ENCODE results near the gene PDE10A. TPM values are rescaled to one million over a fixed set of nuclear protein-coding genes. Genes with fewer than 3 reads are reported as not detected.
A peak's percentile ranks its signal among the peaks of the same experiment; 100 is the strongest.

Gene PDE10A
- total RNA-seq, 1 donor from 2014 or later, result 0.79 TPM

- DNase-seq (ENCODE audit: low read depth), result no peak
- Histone ChIP-seq H3K27me3 (ENCODE audit: control insufficient read depth, insufficient read depth, low read length) (no peaks in the 10 kb centered on the region), H3K36me3 (ENCODE audit: control insufficient read depth, insufficient read depth, low read length) (no peaks in the 10 kb centered on the region), H3K4me3 (ENCODE audit: low read depth, low read length) (no peak overlapping the region)
- FAIRE-seq, result no peak
- no peak for TF ChIP-seq CTCF (IDR thresholded peaks at IDR 0.05; ENCODE audit: insufficient read depth, low read length, severe bottlenecking)
These were observed 175.7 kb downstream of the PDE10A start for GRCh38 chr6:165487347-165487746.

- no peaks in the 10 kb centered on the region for H3K36me3 ChIP-seq (ENCODE audit: control insufficient read depth, insufficient read depth, low read length)
- peak; percentile 73 for FAIRE-seq
- DNase-seq (ENCODE audit: low read depth), result no peak
- no peaks in the 10 kb centered on the region for H3K27me3 ChIP-seq (ENCODE audit: control insufficient read depth, insufficient read depth, low read length)
- H3K4me3 ChIP-seq (ENCODE audit: low read depth, low read length), result no peak overlapping the region
- TF ChIP-seq CTCF (IDR thresholded peaks at IDR 0.05; ENCODE audit: insufficient read depth, low read length, severe bottlenecking), result no peak
These were observed 176.6 kb downstream of the PDE10A start for GRCh38 chr6:165486183-165487137.

GRCh38 chr6:165484178-165484889 is 178.7 kb downstream of the PDE10A start:
- no peak for TF ChIP-seq CTCF (IDR thresholded peaks at IDR 0.05; ENCODE audit: insufficient read depth, low read length, severe bottlenecking)
- DNase-seq (ENCODE audit: low read depth) (no peak), FAIRE-seq (no peak)
- Histone ChIP-seq H3K36me3 (ENCODE audit: control insufficient read depth, insufficient read depth, low read length) (no peaks in the 10 kb centered on the region), H3K4me3 (ENCODE audit: low read depth, low read length) (no peak overlapping the region), H3K27me3 (ENCODE audit: control insufficient read depth, insufficient read depth, low read length) (no peaks in the 10 kb centered on the region)

- no peaks in the 10 kb centered on the region for H3K36me3 ChIP-seq (ENCODE audit: control insufficient read depth, insufficient read depth, low read length)
- no peaks in the 10 kb centered on the region for H3K27me3 ChIP-seq (ENCODE audit: control insufficient read depth, insufficient read depth, low read length)
- no peak overlapping the region for H3K4me3 ChIP-seq (ENCODE audit: low read depth, low read length)
- no peak for DNase-seq (ENCODE audit: low read depth)
- no peak for TF ChIP-seq CTCF (IDR thresholded peaks at IDR 0.05; ENCODE audit: insufficient read depth, low read length, severe bottlenecking)
- no peak for FAIRE-seq
These were observed 181.1 kb downstream of the PDE10A start for GRCh38 chr6:165481921-165482320.

GRCh38 chr6:165480916-165481315 is 182.1 kb downstream of the PDE10A start:
- DNase-seq (ENCODE audit: low read depth) (no peak), FAIRE-seq (no peak)
- H3K27me3 ChIP-seq (ENCODE audit: control insufficient read depth, insufficient read depth, low read length), result no peaks in the 10 kb centered on the region
- TF ChIP-seq CTCF (IDR thresholded peaks at IDR 0.05; ENCODE audit: insufficient read depth, low read length, severe bottlenecking), result no peak
- no peak overlapping the region for H3K4me3 ChIP-seq (ENCODE audit: low read depth, low read length)
- no peaks in the 10 kb centered on the region for H3K36me3 ChIP-seq (ENCODE audit: control insufficient read depth, insufficient read depth, low read length)
